Skin of body (tissue), 2 donors: ENCODE measurements around the gene ZNF385C. TPM values are rescaled to one million over a fixed set of nuclear protein-coding genes. Genes with fewer than 3 reads are reported as not detected.

Experiments used
- DNase-seq: peaks from one replicate; lab custom pipeline; 2025; lab: John Stamatoyannopoulos, UW
- total RNA-seq: library from RNA; depleted of rRNA; stranded (reverse); fragments of >200 nt; gene quantifications from one replicate; pipeline ENCODE4 v1.2.3, GENCODE V29; 2014

The ZNF385C gene
- total RNA-seq, 1 donor from 2014 or later, result 1.3 TPM

GRCh38 chr17:42107597-42108576 is 9.6 kb upstream of the ZNF385C start:
- no peak for DNase-seq

- DNase-seq, result no peak
Measured at GRCh38 chr17:42107124-42107523, 8.9 kb upstream of the ZNF385C start.

GRCh38 chr17:42106009-42106408 is 7.7 kb upstream of the ZNF385C start:
- no peak for DNase-seq

- no peak for DNase-seq
Measured at GRCh38 chr17:42104264-42104663, 6.0 kb upstream of the ZNF385C start.

GRCh38 chr17:42103221-42103954 is 5.1 kb upstream of the ZNF385C start:
- DNase-seq, result no peak

- no peak for DNase-seq
Measured at GRCh38 chr17:42101513-42102292, 3.4 kb upstream of the ZNF385C start.

GRCh38 chr17:42098730-42099399 is 592 bp upstream of the ZNF385C start:
- no peak for DNase-seq

- DNase-seq, result no peak
Measured at GRCh38 chr17:42096360-42097111, 1.7 kb downstream of the ZNF385C start.

- no peak for DNase-seq
Measured at GRCh38 chr17:42094375-42095069, 3.8 kb downstream of the ZNF385C start.

GRCh38 chr17:42092939-42093338 is 5.3 kb downstream of the ZNF385C start:
- no peak for DNase-seq

GRCh38 chr17:42090964-42091790 is 7.1 kb downstream of the ZNF385C start:
- DNase-seq, result no peak

GRCh38 chr17:42088736-42089135 is 9.5 kb downstream of the ZNF385C start:
- no peak for DNase-seq

GRCh38 chr17:42087736-42088705 is 10.3 kb downstream of the ZNF385C start:
- DNase-seq, result no peak

- DNase-seq, result no peak
Measured at GRCh38 chr17:42087042-42087701, 11.1 kb downstream of the ZNF385C start.

GRCh38 chr17:42081516-42082129 is 16.6 kb downstream of the ZNF385C start:
- DNase-seq, result no peak

GRCh38 chr17:42079541-42079940 is 18.7 kb downstream of the ZNF385C start:
- no peak for DNase-seq
